ENCODE measurements around the gene CCDC78.

- TF ChIP-seq POLR2A (IDR thresholded peaks at IDR 0.05; ENCODE audit: low read depth, low read length) (no peak), MAFK (IDR thresholded peaks at IDR 0.05; ENCODE audit: low read depth, low read length) (no peak), RFX5 (IDR thresholded peaks at IDR 0.05; ENCODE audit: low read depth, low read length) (no peak), MAZ (IDR thresholded peaks at IDR 0.05; ENCODE audit: borderline replicate concordance, low read depth, low read length) (peak; percentile 58; the same call in 1 of the 2 replicates), BHLHE40 (IDR thresholded peaks at IDR 0.05; ENCODE audit: low read depth, low read length) (peak; percentile 84), MXI1 (IDR thresholded peaks at IDR 0.05; ENCODE audit: borderline replicate concordance, low read depth, low read length) (peak; percentile 47; the same call in 1 of the 2 replicates), RAD21 (IDR thresholded peaks at IDR 0.05; ENCODE audit: low read length) (no peak), USF2 (IDR thresholded peaks at IDR 0.05; ENCODE audit: low read depth, low read length) (no peak), SMC3 (IDR thresholded peaks at IDR 0.05; ENCODE audit: low read depth, low read length) (no peak), RCOR1 (IDR thresholded peaks at IDR 0.05; ENCODE audit: insufficient replicate concordance, low read length) (peak; percentile 18)
- TF ChIP-seq, protein P1, sequence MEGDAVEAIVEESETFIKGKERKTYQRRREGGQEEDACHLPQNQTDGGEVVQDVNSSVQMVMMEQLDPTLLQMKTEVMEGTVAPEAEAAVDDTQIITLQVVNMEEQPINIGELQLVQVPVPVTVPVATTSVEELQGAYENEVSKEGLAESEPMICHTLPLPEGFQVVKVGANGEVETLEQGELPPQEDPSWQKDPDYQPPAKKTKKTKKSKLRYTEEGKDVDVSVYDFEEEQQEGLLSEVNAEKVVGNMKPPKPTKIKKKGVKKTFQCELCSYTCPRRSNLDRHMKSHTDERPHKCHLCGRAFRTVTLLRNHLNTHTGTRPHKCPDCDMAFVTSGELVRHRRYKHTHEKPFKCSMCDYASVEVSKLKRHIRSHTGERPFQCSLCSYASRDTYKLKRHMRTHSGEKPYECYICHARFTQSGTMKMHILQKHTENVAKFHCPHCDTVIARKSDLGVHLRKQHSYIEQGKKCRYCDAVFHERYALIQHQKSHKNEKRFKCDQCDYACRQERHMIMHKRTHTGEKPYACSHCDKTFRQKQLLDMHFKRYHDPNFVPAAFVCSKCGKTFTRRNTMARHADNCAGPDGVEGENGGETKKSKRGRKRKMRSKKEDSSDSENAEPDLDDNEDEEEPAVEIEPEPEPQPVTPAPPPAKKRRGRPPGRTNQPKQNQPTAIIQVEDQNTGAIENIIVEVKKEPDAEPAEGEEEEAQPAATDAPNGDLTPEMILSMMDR (conservative IDR thresholded peaks at IDR 0.05; ENCODE audit: low read depth, low read length) = peak; percentile 42
These were observed 5.7 kb downstream of the CCDC78 start for GRCh38 chr16:720447-720989.

All from IMR-90 (cell line).